GM18519 (cell line): ENCODE data around the gene SLCO3A1.

Experiments used
- ATAC-seq: cut with Tn5 transposase; IDR thresholded peaks from one replicate; pipeline ENCODE4 v1.9.1; 2021; ENCODE audit warnings: mild to moderate bottlenecking, moderate library complexity; ENCODE audit not compliant: unreplicated experiment, low FRiP score

SLCO3A1 gene

GRCh38 chr15:91936182-91936775 is 82.8 kb downstream of the SLCO3A1 start:
- ATAC-seq: no peak

GRCh38 chr15:91936927-91937326 is 83.4 kb downstream of the SLCO3A1 start:
- no peak for ATAC-seq

- no peak for ATAC-seq
These were observed 84.6 kb downstream of the SLCO3A1 start for GRCh38 chr15:91938136-91938535.

GRCh38 chr15:91939403-91939831 is 85.9 kb downstream of the SLCO3A1 start:
- ATAC-seq: no peak

GRCh38 chr15:91940496-91941381 is 87.2 kb downstream of the SLCO3A1 start:
- no peak for ATAC-seq

- no peak for ATAC-seq
These were observed 88.6 kb downstream of the SLCO3A1 start for GRCh38 chr15:91941871-91942658.

GRCh38 chr15:91942720-91943394 is 89.3 kb downstream of the SLCO3A1 start:
- ATAC-seq: no peak

GRCh38 chr15:91944331-91944730 is 90.8 kb downstream of the SLCO3A1 start:
- no peak for ATAC-seq

- no peak for ATAC-seq
These were observed 91.9 kb downstream of the SLCO3A1 start for GRCh38 chr15:91945385-91945784.

GRCh38 chr15:91946075-91946474 is 92.6 kb downstream of the SLCO3A1 start:
- ATAC-seq: no peak

GRCh38 chr15:91946581-91947292 is 93.2 kb downstream of the SLCO3A1 start:
- ATAC-seq: no peak

GRCh38 chr15:91947293-91947679 is 93.8 kb downstream of the SLCO3A1 start:
- ATAC-seq: no peak

GRCh38 chr15:91947683-91948608 is 94.4 kb downstream of the SLCO3A1 start:
- ATAC-seq: no peak

GRCh38 chr15:91949361-91949760 is 95.9 kb downstream of the SLCO3A1 start:
- no peak for ATAC-seq

- ATAC-seq: no peak
These were observed 96.5 kb downstream of the SLCO3A1 start for GRCh38 chr15:91950054-91950453.

GRCh38 chr15:91950631-91951329 is 97.3 kb downstream of the SLCO3A1 start:
- ATAC-seq: no peak

GRCh38 chr15:91952216-91952615 is 98.7 kb downstream of the SLCO3A1 start:
- no peak for ATAC-seq

GRCh38 chr15:91953432-91953831 is 99.9 kb downstream of the SLCO3A1 start:
- ATAC-seq: no peak
